Tibial nerve (tissue), 3 donors: ENCODE measurements around the gene KCNH8.
"Not testable (repeated sequence)": the region's sequence is repeated elsewhere in the genome, so short reads cannot be mapped to it uniquely, and the experiment has no call there.

Experiments used
- CTCF ChIP-seq, 5 experiments: fragments of 200-600 bp in 3 of 5; fragments of 450-650 bp in 2 of 5; sonication (generic) in 3 of 5; IDR thresholded peaks; one replicate each; pipeline ENCODE4 v1.5.1; 2016 to 2019; ENCODE audit warnings: antibody characterized with exemption in 5 of 5, mild to moderate bottlenecking in 3 of 5, moderate library complexity in 2 of 5
- POLR2A ChIP-seq, 2 donors: fragments of 450-650 bp; IDR thresholded peaks; one replicate each; pipeline ENCODE4 v1.6.1; 2017; ENCODE audit warnings: antibody characterized with exemption in 2 of 2, mild to moderate bottlenecking in 2 of 2, moderate library complexity in 2 of 2

GRCh38 chr3:19102654-19103290, 45.5 kb upstream of the KCNH8 start:
- TF ChIP-seq CTCF, POLR2A (IDR thresholded peaks at IDR 0.05): not testable (repeated sequence)
